CD4-positive, alpha-beta T cell treated with Interferon alpha-2 for 1 hour (primary cell): ENCODE data around the gene ACBD5.
A peak's percentile ranks its signal among the peaks of the same experiment; 100 is the strongest.
"Not testable (repeated sequence)": the region's sequence is repeated elsewhere in the genome, so short reads cannot be mapped to it uniquely, and the experiment has no call there.

ENCODE experiments used
- DNase-seq, 2 donors: peaks; one replicate each; pipeline ENCODE4 v3.0.0-alpha.2; 2020 to 2022

ACBD5 gene, protein sequence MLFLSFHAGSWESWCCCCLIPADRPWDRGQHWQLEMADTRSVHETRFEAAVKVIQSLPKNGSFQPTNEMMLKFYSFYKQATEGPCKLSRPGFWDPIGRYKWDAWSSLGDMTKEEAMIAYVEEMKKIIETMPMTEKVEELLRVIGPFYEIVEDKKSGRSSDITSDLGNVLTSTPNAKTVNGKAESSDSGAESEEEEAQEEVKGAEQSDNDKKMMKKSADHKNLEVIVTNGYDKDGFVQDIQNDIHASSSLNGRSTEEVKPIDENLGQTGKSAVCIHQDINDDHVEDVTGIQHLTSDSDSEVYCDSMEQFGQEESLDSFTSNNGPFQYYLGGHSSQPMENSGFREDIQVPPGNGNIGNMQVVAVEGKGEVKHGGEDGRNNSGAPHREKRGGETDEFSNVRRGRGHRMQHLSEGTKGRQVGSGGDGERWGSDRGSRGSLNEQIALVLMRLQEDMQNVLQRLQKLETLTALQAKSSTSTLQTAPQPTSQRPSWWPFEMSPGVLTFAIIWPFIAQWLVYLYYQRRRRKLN

DNA sequence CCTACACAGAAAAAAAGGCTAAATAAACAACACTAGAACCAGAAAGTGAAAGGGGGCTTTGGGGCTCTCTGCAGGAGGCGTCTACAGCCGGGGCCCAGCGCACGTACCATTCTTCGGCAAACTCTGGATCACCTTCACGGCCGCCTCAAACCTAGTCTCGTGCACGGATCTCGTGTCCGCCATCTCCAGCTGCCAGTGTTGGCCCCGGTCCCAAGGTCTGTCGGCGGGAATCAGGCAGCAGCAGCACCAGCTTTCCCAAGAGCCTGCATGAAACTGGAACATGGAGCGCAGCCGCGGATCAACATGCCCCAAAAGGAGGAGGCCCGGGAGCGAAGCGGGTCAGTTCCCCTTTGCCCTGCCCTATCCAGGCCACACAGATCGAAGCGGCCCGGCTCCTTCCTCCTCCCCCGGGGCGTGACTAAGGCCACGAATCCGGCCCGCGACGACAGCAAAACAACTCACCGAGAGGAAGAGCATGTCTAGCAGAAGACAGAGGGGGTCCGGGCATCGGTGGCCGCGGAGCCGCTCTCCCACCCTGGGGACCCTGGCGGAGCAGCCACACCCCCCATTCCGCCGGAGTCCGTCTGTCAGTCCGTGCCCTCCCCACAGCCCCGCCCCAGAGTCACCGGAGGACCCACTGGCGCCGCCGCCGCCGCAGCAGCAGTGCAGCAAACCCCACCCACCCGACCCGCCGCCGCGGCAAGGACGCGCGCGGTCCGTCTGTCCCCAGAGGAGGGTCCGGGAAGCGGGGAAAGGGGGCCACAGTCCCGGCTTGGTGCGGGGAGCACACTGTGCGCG, at the start of gene ACBD5:
Gene ACBD5, minus strand, starts transcription at position 586 of the 798 bp plus-strand sequence. Its CDS starts 109 bp downstream, at position 477.
- DNase-seq: peak; percentile 73 to 76

DNA sequence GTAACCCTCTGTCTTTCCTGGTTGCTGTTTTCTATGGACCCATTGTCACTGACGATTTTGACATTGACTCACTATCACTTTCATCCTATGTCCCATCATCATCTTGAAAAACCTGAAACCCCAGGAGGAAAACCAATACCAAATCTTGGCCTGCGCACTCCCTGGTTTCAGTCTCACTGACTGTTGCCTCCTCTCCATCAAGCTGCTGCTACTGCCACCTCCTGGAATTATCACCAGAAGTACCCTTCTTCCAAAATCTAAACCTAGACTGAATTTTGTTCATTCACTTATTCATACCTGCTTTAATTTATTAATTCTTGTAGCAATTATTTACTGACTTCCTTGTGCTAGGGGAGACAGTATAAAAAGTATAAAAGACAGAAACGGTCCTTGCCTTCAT, 44.5 kb upstream of the ACBD5 start:
- DNase-seq: peak; percentile 22 to 64

DNA sequence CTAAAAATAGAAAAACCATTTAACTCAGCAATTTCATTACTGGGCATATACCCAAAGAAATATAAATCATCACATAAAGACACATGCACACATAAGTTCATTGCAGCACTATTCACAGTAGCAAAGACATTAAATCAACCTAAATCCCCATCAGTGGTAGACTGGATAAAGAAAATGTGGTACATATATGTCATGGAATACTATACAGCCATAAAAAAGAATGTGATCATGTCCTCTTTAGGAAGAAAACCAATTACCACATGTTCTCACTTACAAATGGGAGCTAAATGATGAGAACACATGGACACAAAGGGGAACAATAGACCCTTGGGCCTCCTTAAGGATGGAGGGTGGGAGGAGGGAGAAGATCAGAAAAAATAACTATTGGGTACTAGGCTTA, 36.0 kb upstream of the ACBD5 start:
- DNase-seq: no peak

DNA sequence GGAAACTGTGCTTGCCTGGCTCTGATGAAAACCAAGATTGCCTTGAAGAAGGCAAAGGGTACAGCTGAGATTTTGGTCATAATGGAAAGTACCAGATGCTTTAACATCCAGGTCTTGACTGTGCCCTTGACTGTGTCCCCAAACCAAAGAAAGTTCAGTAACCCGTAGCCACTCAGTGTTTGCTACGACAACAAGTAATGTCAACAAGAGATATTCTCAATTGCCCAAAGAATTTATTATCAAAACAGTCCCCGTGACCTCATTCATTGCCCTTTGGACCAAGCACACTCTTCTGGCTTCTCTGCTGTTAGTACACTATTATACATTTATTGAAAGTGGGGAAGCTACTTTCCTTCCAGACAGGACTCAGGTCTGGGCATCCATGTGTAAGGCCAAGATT, 25.4 kb upstream of the ACBD5 start:
- not testable (repeated sequence) for DNase-seq

DNA sequence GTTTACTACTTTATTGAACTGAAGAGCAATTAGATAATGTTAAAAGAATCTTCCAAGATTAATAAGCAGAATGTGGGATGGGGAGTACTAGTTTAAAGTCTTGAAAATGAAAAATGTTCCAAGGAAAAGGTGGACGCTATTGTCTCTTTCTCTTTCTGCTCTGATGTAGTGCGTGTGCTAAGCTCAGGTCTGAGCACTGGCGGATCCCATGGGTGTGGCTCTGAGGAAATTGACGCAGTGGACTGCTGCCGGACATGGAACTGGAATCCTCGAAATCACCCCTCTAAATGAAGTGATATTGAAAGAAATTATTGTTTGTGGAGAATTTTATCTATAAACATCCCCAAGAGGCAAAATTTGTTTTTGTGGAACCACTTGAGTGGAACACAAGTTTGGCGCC, 22.2 kb upstream of the ACBD5 start:
- DNase-seq: not testable (repeated sequence)

DNA sequence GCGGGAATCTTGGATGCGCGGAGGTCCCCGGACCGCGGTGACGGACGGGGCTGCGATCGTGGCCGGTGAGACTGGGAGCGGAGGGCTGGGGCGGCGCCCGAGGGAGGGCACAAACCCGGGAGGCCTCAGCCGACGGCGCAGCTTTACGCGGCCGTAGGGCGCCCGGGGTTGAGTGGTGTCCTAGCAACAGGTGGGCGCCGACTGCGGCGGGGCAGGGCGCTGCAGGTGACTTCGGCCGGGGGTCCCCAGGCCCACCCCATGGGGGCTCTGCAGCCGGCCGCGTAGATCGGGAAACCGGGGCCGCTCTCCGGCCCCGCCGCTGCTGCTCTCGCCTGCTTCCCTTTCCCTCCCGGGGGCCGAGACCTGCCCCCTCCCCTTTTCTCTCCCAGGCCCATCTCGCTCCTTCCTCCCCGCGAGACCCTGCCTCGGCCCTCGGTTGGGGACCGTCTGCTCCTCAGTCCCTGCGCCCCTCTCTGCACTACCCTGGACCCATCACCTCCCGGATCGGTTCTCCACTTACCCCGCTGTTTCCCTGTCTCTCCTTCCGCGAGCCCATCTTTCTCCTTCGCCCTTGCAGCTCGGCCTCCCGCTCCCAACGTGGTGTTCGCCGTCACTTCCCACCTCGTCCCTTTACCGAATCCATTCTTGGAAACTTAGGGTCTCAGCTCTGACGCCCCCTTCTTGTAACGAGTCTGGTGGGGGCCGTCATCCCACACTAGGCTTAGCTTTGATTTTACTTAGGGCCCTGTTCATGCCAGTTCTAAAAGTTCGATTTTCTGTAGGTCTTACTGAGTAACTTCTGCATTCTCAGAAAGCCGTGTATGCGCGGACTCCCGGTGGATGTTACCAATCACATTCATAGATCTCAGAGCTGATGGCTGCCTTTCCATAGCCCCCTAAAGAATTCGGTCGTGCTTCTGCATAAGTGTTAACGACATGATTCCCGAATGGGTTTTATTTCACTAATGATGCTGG, 18.5 kb upstream of the ACBD5 start:
- DNase-seq: peak in 1 of 2 donors; percentile 20

DNA sequence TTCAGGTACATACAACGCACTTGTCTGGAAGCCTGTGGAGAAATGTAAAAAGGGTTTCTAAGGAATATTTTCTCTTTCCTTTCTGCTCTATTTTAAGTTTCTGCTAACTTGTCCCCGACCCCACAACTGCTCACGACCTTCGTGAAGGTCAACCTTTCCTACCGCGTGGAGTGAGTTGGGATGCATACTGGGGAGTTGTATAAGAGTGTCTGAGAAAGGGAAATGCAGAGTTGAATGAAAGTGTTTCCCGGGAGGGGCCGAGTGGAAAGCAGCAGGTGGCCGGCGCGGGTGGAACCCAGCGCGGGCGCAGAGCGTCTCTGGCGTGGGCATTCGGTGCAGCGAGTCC, 17.9 kb upstream of the ACBD5 start:
- DNase-seq: no peak

DNA sequence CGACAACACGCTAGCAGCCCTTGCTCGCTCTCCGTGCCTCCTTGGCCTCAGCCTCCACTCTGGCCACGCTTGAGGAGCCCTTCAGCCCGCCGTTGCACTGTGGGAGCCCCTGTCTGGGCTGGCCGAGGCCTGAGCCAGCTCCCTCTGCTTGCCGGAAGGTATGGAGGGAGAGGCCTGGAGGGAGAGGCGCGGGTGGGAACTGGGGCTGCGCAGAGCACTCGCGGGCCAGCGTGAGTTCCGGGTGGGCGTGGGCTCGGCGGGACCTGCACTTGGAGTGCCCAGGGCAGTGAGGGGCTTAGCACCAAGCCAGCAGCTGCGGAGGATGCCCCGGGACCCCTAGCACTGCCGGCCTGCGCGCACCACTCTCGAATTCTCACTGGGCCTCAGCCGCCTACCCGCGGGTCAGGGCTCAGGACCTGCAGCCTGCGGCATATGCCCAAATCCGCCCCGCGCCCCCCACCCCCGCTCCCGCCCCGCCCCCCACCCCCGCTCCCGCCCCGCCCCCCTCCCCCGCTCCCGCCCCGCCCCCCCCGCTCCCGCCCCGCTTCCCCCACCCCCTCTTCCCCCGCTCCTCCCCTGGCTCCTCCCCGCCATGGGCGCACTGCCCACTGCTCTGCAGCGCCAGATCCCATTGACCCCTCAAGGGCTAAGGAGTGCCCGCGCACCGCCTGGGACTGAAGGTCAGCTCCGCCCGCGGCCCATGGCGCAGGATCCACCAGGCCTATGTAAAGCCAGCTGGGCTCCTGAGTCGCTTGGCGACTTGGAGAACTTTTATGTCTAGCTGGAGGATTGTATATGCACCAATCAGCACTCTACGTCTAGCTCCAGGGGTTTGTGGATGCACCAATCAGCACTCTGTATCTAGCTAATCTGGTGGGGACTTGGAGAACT, 15.9 kb upstream of the ACBD5 start:
- DNase-seq: no peak

DNA sequence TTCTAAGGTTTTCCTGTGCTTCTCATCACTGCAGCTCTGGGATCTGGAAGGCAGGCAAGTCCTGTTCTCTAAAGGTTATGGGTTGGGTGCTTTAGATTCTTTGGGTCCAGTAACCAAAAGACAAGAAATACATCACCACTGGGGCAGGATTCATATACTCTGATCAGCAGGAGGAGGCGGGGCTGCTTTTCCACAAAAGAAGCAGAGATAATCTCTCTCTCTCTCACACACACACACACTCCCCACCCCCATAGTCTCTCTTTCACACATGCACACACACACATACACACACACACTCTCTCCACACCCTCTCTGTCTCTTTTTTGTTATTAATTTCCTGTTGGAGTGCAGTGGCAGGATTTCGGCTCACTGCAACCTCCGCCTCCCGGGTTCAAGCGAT, 13.0 kb upstream of the ACBD5 start:
- no peak for DNase-seq

DNA sequence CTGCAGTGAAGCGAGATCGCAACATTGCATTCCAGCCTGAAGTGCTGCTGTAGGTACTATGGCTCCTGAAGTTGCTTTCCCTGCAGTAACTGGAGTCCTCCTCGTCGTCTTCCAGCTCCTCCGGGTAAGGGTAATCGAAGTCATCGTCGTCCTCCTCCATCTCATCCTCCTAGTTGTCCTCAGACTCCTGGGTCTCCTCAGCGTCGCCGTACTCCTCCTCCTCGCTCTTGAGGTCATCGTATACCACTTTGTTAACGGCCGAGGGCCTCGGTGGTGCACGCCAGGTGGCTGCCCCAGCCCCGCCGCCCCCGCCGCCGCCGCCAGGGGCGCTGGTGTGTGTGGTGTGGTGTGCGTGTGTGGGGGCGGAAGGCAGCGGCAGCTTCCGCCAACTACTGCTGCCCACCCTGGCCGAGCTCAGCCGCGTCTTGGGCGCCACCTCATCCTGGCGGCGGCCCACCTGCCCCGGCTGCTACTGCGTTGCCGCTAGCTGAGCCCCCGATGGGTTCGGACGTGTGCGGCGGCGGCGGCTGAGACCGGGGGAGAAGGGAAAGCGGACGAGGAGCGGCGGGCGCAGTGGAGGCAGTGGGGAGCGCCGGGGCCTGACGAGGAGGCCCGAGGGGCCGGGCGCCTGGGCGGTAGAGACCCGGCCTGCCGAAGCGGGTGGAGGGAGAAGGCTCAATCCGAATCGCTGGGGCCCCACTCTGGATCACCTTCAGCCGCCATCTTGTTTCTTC, 11.8 kb upstream of the ACBD5 start:
- DNase-seq: peak; percentile 80 to 86

DNA sequence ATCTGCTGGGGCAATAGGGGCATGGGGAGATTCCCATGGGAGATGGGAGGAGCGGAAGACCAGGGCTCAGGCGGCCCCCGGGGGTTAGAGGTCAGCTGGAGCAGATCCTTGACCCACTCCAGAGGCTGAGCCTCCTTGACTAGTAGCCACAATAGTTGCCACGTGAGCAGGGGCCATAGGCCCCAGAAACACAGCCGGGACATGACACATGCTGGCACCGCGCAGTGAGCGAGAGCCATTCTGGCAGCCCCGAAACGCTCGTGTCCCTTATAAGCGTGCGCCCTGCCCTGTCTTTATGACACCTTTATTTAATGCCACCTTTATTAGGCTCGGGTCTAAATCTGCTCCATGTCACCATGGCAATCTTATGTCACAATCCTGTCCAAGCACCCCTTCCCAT, 11.0 kb upstream of the ACBD5 start:
- no peak for DNase-seq

DNA sequence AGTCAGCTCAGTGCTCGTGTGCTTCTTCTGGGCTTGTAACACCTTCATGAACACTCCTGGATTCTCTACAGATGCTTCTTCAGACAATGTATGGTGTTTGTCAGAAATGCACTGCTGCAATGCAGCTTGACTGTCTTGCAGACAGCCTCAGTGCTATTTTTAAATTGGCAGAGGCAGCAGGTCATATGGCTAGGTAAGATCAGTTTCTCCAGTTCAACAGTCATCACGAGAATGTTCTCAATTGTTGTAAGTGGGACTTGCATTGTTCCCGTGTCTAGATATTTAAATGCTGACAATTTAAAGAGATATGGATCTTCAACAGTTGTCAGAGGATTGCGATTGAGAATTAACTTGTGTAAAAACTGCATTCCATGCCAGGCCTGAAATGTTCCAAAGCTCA, 7.6 kb upstream of the ACBD5 start:
- DNase-seq: no peak

DNA sequence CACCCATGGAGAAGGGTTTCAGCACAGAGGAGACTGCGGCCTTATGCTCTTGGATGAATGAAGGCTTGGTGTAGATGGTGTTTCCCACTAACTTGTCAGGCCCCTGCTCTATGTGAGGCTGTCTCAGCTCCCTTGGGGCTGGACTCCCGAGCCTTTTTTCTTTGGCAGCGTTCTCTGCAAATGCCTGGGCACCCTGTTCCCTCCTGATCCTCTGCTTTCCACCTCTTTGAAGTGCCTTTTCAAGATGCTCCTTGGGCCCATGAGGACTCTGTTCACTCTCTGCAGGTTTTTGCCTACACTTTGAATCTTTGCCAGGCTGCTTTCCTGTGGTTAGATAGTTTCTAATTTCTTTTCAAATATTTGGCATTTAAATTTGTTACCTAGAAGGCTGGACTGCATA, 6.8 kb upstream of the ACBD5 start:
- DNase-seq: no peak

DNA sequence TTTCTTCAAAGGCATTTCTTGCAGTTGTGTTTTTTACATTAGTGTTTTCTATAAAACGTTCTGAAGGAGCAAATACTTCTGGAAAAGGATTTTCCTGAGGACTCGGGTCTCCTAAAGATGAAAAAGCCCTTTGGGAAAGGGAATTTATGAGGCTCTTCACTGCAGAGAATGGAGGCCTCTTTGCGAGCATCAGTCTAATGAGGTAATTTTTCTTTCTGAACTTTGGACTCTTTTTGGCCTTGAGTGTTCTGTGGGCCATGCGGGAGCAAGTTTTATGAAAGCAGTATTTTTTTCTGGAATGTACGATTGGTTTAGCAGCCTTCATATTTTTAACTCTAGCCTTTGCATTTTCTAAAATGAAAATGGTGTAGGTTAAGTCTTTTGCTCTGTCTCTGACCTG, 6.4 kb upstream of the ACBD5 start:
- DNase-seq: no peak

DNA sequence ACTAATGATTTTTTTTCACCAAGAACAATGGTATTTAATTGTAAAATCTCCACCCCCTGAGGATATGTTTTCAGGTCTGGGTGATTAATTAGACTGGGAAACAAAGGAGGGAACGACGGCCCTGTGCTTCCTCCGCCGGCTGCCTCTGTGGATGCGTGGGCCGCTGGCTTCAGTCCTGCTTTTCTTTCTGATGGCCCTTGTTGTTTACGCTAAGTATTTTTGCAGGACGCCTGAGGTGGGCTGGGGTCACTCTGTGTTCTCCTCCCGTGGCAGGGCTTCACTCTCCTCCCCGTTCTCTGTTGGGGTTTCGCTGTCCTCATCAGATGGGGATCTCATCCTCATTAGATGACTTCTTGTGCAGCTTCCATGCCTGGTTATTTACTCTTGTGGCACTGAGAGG, 5.2 kb upstream of the ACBD5 start:
- no peak for DNase-seq

DNA sequence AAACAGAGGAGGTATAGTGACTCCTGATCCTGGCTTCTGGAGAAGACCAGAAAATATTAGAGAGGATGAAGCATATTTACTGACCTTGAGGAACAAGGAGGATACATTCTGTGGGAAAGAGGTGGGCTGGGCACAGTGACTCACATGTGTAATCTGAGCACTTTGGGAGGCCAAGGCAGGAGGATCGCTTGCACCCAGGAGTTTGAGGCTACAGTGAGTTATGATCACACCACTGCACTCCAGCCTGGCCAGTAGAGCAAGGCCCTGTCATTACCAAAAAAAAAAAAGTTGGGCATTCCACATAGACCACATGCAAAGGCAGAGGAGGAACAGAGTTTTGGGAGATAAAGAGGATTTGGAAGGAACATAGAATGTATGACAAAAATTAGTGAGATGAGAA, 4.4 kb upstream of the ACBD5 start:
- no peak for DNase-seq

DNA sequence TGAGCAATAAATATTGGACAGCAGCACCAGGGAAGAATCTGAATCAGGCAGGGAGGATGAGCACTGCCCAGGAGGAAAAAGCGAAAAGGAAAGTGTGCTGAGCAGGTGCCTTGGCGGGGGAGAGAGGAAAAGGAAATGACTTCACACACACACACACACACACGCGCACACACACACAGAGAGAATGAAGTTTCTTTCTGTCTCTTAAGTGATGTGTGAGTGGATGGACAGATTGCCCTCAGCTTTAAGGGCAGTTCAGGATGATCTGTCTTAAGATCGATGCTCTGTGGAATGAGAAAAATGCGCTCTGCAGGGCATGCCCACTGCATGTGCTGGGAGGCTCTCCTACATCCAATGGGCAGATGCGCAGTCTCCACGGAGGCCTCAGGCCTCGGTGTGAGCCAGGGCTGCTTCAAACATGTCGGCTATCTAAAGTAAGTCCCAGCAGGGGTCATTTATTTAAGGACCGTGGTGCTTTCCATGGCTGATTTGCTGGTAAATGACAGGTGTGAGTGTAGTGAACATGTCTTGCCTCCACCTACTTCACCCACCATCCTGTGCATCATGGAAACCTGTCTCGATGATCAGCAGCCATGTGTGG, 2.5 kb upstream of the ACBD5 start:
- peak; percentile 73 to 87 for DNase-seq

DNA sequence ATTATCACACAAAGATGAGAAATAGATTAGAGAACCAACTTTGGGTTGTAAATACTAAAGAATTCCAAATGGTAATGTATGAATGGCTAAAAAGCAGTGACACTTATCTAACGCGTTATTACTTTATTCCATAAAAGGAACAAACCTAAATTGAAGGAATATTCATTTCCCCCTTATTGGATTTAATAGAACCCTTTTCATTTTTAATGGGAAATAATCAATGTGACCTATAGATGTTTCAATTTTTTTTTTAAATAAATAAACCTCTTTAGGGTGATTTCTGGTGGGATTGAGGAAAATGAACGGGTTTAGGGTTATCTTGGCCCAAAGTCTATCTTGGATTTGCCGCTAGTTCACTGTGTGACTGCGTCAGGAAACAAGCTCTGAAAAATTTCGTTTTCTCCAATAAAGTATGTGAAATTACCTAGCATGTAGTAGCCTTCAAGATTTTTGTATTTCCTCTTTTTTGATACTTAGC, 1.9 kb upstream of the ACBD5 start:
- DNase-seq: no peak

DNA sequence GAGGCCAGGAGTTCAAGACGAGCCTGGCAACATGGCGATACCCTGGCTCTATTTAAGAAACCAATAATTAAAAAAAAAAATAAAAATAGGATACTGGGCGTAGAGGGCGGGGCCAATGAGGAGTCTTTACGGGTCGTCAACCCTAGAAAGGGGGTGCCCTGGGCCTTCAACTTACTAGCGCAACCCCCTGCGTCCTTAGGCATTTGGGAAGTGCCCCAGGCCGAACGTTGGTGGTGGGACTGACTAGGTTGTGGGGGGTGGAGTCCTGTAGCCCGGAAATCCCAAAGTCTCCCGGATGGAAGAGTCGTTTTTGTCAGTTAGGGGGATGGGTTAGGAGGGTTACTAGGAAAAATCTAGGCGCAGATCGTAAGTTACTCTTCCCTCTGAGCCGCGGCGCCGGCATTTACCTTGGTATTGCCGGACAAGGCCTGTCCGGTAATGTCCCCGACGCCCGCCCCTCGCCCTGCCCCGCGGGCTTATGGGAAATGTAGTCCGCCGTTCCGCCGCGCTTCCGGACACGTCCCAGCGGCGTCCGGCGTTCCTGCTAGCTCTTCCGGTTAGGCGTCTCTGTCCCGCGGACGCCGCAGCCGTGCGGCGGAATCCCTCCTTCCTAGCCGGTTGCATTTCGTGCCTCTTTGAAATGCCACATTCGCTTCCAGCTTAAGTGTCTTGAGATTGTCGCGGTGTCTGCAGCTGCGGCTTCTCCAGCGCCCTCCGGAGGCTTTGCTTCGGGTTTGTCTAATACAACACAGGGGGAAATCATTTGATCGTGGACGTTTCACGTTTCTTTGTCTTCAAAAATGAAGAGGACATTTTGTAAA, 1.3 kb upstream of the ACBD5 start:
- peak; percentile 88 to 91 for DNase-seq
